Erythroblast (primary cell): Measurements from ENCODE around the gene RBFOX2.

ENCODE experiments used
- GATA1 ChIP-seq: IDR thresholded peaks from 2 replicates; pipeline ENCODE4 v1.6.1; 2011; ENCODE audit warnings: low read depth, mild to moderate bottlenecking, control low read depth, low read length, moderate library complexity
- POLR2A ChIP-seq: IDR thresholded peaks from 2 replicates; pipeline ENCODE4 v1.6.1; 2011; ENCODE audit warnings: mild to moderate bottlenecking, low read length

- TF ChIP-seq POLR2A, result no peak
- TF ChIP-seq GATA1, result no peak
These were observed 299.9 kb downstream of the RBFOX2 start for GRCh38 chr22:35728639-35729308.
